NCI-H524 treated with DMSO at 0.1 percent for 48 hours (cell line): ENCODE measurements around the gene MYNN.

Source experiments
- DNase-seq: peaks from one replicate; lab custom pipeline; 2025; lab: John Stamatoyannopoulos, UW

The MYNN gene

DNA sequence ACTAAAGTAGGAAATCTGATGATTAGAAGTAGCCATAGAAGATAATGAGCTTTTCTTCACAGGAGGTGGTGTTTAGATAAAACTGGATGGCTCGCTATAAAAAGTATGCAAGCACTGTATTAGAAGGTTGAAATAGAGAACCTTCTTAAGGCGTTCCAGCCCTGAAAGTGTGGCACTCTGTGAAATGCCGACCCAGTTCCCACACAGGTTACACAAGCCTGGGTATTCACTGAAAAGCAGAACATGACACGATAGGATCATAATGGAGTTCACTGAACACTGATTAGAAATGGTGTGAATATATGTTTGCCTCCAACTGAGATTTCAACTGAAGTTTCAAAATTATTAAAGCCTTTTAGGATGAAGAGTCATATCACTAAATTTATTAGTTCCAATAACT is 54.5 kb downstream of the MYNN start:
- no peak for DNase-seq

DNA sequence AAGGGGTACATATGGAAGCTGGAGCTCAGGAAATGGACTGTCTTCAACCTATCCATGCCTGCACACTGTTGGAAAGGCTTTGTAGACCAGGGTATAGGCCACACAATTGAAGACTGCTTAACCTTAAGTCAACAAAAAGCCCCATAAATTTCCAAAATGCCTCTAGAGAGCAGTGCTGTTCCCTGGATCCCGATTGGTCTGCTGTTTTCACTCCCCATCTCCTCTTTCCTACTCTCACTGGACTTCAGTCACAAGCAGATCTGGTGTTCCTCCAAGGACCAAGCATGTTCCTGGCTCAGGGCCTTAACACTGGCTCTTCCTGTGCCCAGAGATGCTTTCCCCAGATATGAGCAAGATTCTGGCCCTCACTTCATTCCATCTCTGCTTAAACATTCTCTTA is 62.3 kb downstream of the MYNN start:
- no peak for DNase-seq

DNA sequence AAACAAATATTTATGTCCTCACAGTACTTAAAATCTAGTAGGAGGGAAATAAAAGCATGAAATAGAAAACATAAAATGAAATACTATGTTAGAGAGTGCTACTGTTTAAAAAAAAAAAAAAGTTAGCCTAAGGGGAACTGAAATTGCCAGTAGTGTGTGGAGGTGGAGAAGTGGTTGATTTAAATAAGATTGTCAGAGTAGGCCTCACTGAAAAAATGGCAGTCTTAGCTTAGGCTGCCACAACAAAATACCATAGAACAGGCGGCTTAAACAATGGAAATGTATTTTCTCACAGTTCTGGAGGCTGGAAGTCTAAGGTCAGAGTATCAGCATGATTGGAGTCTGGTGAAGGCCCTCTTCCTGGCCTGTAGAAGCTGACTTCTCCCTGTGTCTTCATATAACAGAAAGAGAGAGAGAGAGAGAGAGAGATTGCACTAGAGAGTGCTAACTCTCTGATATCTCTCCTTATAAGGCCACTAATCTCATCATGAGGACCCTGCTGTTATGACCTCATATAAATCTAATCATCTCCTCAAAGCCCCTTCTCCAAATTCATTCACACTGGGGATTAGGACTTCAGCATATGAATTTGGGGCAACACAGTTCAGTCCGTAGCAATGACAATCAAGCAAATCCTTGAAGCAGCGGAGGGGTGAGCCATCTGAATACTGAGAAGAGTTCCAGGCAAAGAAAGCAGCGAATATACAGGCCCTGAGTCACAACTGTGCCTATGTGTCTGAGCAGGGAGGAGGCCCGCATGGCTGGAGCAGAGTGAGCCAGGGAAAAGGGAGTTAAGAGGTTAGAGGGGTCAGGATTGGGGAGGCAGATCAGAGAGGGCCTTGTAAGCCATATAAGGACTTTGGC is 63.1 kb downstream of the MYNN start:
- no peak for DNase-seq

DNA sequence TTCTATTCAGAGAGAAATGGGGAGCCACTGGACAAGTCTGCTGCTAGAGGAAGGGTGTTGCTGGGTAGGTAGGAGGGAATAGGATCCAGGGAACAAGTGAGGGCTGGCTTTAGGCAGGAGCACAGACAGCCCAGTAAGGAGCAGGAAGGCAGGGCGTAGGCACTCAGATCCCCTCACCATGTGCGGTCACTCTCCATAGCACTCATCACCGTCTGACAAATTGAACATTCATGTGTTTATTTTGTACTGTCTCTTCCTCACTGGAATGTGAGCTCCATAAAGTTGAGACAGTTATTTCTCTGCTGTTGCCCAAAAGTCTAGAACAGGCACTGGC is 63.7 kb downstream of the MYNN start:
- no peak for DNase-seq

DNA sequence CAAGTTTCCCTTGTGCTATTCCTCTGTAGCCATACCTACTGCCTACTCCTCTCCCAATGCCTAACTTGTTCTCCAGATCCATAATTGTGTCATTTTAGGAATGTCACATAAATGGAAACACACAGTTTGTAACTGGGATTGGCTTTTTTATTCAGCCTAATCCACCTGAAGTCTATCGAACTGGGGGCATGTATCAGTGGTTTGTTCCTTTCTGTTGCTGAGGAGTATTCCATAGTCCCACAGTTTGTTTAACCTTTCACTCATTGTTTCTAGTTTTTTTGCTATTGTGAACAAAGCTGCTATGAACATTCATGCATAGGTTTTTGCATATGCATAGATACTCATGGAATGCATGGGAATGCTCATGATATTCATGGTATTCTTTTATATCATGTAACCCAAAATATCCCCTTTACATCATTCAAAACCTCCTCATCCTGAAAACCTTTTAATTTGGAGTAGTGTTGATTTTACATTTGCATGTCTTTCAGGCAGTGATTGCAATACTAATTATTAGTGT is 65.4 kb downstream of the MYNN start:
- no peak for DNase-seq
